ENCODE results near the gene WLS.

GRCh38 chr1:68213843-68214242 lies 18.5 kb downstream of the WLS start:
- TF ChIP-seq POLR2A (IDR thresholded peaks at IDR 0.05) (no peak), CTCF (IDR thresholded peaks at IDR 0.05) (no peak)

Data from vagina (tissue), 2 donors.